22Rv1 (cell line): ENCODE data around the gene ABCC12.

Source experiments
- ZFX ChIP-seq: fragments of 450-650 bp; IDR thresholded peaks from 2 replicates; pipeline ENCODE4 v1.6.1; 2017; ENCODE audit warnings: antibody characterized with exemption, borderline replicate concordance
- TF ChIP-seq, protein P1 (sequence below): fragments of 450-650 bp; IDR thresholded peaks from 2 replicates; pipeline ENCODE4 v1.5.1; 2017; ENCODE audit warnings: mild to moderate bottlenecking

GRCh38 chr16:48117217-48118105 is 38.3 kb downstream of the ABCC12 start:
- TF ChIP-seq, protein P1, sequence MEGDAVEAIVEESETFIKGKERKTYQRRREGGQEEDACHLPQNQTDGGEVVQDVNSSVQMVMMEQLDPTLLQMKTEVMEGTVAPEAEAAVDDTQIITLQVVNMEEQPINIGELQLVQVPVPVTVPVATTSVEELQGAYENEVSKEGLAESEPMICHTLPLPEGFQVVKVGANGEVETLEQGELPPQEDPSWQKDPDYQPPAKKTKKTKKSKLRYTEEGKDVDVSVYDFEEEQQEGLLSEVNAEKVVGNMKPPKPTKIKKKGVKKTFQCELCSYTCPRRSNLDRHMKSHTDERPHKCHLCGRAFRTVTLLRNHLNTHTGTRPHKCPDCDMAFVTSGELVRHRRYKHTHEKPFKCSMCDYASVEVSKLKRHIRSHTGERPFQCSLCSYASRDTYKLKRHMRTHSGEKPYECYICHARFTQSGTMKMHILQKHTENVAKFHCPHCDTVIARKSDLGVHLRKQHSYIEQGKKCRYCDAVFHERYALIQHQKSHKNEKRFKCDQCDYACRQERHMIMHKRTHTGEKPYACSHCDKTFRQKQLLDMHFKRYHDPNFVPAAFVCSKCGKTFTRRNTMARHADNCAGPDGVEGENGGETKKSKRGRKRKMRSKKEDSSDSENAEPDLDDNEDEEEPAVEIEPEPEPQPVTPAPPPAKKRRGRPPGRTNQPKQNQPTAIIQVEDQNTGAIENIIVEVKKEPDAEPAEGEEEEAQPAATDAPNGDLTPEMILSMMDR = peak; percentile 85
- TF ChIP-seq ZFX = no peak
